K562 (cell line): ENCODE results near the gene SHC1. TPM values are rescaled to one million over a fixed set of nuclear protein-coding genes. Genes with fewer than 3 reads are reported as not detected.

Experiments used
- HDGF ChIP-seq: fragments of 450-650 bp; IDR thresholded peaks from 2 replicates; pipeline ENCODE4 v1.6.1; 2016
- KDM5B ChIP-seq: fragments of 200-600 bp; sonication (generic); IDR thresholded peaks from 2 replicates; pipeline ENCODE4 v1.6.1; 2012; ENCODE audit warnings: low read depth, mild to moderate bottlenecking, moderate library complexity, low read length, control low read depth, inconsistent platforms; ENCODE audit not compliant: insufficient replicate concordance
- MBD2 ChIP-seq: sonication (generic); IDR thresholded peaks from 2 replicates; pipeline ENCODE4 v1.6.1; 2016; ENCODE audit warnings: low read depth, borderline replicate concordance
- MTA2 ChIP-seq: fragments of 450-650 bp; IDR thresholded peaks from 2 replicates; pipeline ENCODE4 v1.6.1; 2016; ENCODE audit warnings: low read depth
- NR2C1 ChIP-seq, 2 experiments: fragments of 450-650 bp; IDR thresholded peaks; 2 replicates each; pipeline ENCODE4 v1.6.1; 2017; ENCODE audit warnings: mild to moderate bottlenecking in 2 of 2, antibody characterized with exemption in 1 of 2, inconsistent platforms in 1 of 2, missing compliant biosample characterization in 1 of 2, missing genetic modification characterization in 1 of 2
- PHB ChIP-seq: fragments of 250-450 bp; sonication (Bioruptor Pico); IDR thresholded peaks from 2 replicates; pipeline ENCODE4 v1.5.0; 2021
- PHF8 ChIP-seq: fragments of 200-600 bp; sonication (generic); IDR thresholded peaks from 2 replicates; pipeline ENCODE4 v1.6.1; 2012; ENCODE audit warnings: mixed run types, mild to moderate bottlenecking, inconsistent platforms, low read length, moderate library complexity, borderline replicate concordance
- PRPF4 ChIP-seq: fragments of 200-400 bp; formaldehyde crosslinking; IDR thresholded peaks from one replicate; pipeline ENCODE4 v1.6.1; 2017; ENCODE audit warnings: low read length, low read depth, mild to moderate bottlenecking; ENCODE audit not compliant: insufficient read depth, poor library complexity, severe bottlenecking
- ZNF445 ChIP-seq: fragments of 250-450 bp; sonication (Bioruptor Pico); IDR thresholded peaks from 2 replicates; pipeline ENCODE4 v1.4.0; 2020; ENCODE audit warnings: low read depth, mild to moderate bottlenecking, moderate library complexity
- ZNF507 ChIP-seq: conservative IDR thresholded peaks from 2 replicates; pipeline ENCODE4 v1.6.1; 2017; ENCODE audit warnings: missing genetic modification characterization, missing compliant biosample characterization
- ZNF79 ChIP-seq: fragments of 250-450 bp; sonication (Bioruptor Pico); IDR thresholded peaks from 2 replicates; pipeline ENCODE4 v1.4.0; 2020; ENCODE audit warnings: low read depth, mild to moderate bottlenecking, moderate library complexity
- polyA plus RNA-seq, 8 experiments: library from polyadenylated mRNA; depleted of rRNA in 4 of 8; stranded (reverse) in 5 of 8; unstranded in 3 of 8; fragments of >200 nt; fragmentation: Nextera tagmentation in 2 of 8; fragmentation: Illumina TruSeq in 1 of 8; extraction: Ambion mirVana in 2 of 8; extraction: Trizol in 1 of 8; gene quantifications; 2 replicates each; pipeline versions ENCODE4 v1.2.1 to v1.2.3, GENCODE V29; 2011 to 2014; ENCODE audit warnings: inconsistent platforms in 1 of 8, missing spikeins in 1 of 8
- total RNA-seq, 7 experiments: library from RNA; depleted of rRNA in 6 of 7; stranded (reverse); fragments of >200 nt in 6 of 7; fragmentation: Illumina TruSeq in 2 of 7; extraction: Trizol in 2 of 7; gene quantifications; 2 replicates each; pipeline versions ENCODE4 v1.2.1 to v1.2.3, GENCODE V29; 2011 to 2021; ENCODE audit warnings: low replicate concordance in 1 of 7
- TF ChIP-seq, protein P1 (sequence below): IDR thresholded peaks from 3 replicates; pipeline ENCODE4 v1.6.1; 2011; ENCODE audit warnings: borderline replicate concordance, mild to moderate bottlenecking, moderate library complexity; ENCODE audit not compliant: insufficient read length; ENCODE audit errors: extremely low read depth
- TF ChIP-seq, protein P2 (sequence below), 2 experiments: IDR thresholded peaks; 2 replicates each; pipeline ENCODE4 v1.6.1; 2011; ENCODE audit warnings: borderline replicate concordance in 1 of 2, control low read depth in 1 of 2, low read depth in 1 of 2, low read length in 1 of 2, mild to moderate bottlenecking in 1 of 2, mixed read lengths in 1 of 2, moderate library complexity in 1 of 2; ENCODE audit not compliant: insufficient read depth in 1 of 2, insufficient read length in 1 of 2, poor library complexity in 1 of 2, severe bottlenecking in 1 of 2; ENCODE audit errors: extremely low read depth in 1 of 2
- TF ChIP-seq, protein P3 (sequence below), 3 experiments: fragments of 200-800 bp in 1 of 3; sonication (Bioruptor generic) in 1 of 3; sonication (generic) in 1 of 3; formaldehyde crosslinking in 1 of 3; IDR thresholded peaks; 2 replicates each; pipeline versions ENCODE4 v1.6.1 to v1.8.0; 2016 to 2022; ENCODE audit warnings: mild to moderate bottlenecking in 2 of 3, missing compliant biosample characterization in 2 of 3, missing genetic modification characterization in 2 of 3, missing genetic modification reagents in 1 of 3
- TF ChIP-seq, protein P4 (sequence below): fragments of 450-650 bp; formaldehyde crosslinking; IDR thresholded peaks from 2 replicates; pipeline ENCODE4 v1.4.0; 2020; ENCODE audit warnings: mild to moderate bottlenecking

The SHC1 gene
- total and polyA plus RNA-seq, 9 of the 15 experiments (the other 6 are each of a cell fraction or from before 2014, with no cell fraction given), result 4.1 to 113 (median 51.9) TPM

DNA sequence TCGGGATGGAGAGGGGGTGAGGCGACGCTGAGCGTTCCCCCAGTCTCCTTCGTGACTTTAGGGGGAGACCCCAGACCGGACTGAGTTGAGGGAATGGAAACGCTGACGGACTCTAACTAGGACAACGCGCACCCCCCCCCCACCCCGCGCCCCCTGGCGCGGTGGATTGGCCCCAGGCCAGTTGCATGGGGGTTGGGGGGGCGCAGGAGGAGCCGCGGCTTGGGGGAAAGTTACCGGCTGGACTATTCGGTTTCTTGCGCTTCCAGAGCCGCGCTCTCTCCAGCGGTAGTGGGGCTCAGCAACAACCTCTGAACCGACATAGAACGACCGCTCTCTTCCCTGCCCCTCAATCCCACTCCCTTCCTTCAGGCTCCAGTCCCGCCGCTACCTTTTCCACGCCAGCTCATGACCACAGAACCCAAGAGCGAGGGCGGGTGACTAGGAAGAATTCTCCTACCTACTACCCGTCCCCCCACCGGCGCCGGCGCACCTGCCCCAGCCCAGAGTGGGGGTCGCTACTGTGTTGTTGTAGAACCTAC is 32.7 kb upstream of the SHC1 start (continued):
- TF ChIP-seq, protein P1, sequence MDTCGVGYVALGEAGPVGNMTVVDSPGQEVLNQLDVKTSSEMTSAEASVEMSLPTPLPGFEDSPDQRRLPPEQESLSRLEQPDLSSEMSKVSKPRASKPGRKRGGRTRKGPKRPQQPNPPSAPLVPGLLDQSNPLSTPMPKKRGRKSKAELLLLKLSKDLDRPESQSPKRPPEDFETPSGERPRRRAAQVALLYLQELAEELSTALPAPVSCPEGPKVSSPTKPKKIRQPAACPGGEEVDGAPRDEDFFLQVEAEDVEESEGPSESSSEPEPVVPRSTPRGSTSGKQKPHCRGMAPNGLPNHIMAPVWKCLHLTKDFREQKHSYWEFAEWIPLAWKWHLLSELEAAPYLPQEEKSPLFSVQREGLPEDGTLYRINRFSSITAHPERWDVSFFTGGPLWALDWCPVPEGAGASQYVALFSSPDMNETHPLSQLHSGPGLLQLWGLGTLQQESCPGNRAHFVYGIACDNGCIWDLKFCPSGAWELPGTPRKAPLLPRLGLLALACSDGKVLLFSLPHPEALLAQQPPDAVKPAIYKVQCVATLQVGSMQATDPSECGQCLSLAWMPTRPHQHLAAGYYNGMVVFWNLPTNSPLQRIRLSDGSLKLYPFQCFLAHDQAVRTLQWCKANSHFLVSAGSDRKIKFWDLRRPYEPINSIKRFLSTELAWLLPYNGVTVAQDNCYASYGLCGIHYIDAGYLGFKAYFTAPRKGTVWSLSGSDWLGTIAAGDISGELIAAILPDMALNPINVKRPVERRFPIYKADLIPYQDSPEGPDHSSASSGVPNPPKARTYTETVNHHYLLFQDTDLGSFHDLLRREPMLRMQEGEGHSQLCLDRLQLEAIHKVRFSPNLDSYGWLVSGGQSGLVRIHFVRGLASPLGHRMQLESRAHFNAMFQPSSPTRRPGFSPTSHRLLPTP, result no peak
- no peak for TF ChIP-seq NR2C1 (IDR thresholded peaks at IDR 0.05)
- no peak for TF ChIP-seq NR2C1 (tag; IDR thresholded peaks at IDR 0.05)
- peak; percentile 63 for TF ChIP-seq KDM5B
- TF ChIP-seq, protein P2, sequence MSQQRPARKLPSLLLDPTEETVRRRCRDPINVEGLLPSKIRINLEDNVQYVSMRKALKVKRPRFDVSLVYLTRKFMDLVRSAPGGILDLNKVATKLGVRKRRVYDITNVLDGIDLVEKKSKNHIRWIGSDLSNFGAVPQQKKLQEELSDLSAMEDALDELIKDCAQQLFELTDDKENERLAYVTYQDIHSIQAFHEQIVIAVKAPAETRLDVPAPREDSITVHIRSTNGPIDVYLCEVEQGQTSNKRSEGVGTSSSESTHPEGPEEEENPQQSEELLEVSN (IDR thresholded peaks at IDR 0.05; ENCODE audit: borderline replicate concordance in 1 of 2, extremely low read depth in 1 of 2, insufficient read depth in 1 of 2, insufficient read length in 1 of 2, low read depth in 1 of 2, low read length in 1 of 2, poor library complexity in 1 of 2, severe bottlenecking in 1 of 2), result no peak
- no peak for TF ChIP-seq MTA2
- no peak for TF ChIP-seq PHB (CRISPR knock-in tag)
- peak; percentile 25; the same call in 1 of the 2 replicates for TF ChIP-seq PHF8
- TF ChIP-seq, protein P3, sequence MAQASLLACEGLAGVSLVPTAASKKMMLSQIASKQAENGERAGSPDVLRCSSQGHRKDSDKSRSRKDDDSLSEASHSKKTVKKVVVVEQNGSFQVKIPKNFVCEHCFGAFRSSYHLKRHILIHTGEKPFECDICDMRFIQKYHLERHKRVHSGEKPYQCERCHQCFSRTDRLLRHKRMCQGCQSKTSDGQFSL (CRISPR knock-in tag; IDR thresholded peaks at IDR 0.05), result peak; percentile 85
- TF ChIP-seq, protein P3 (tag; IDR thresholded peaks at IDR 0.05), result peak in 1 of 2 experiments; percentile 75; a peak in 2 of 4 replicates
- TF ChIP-seq ZNF79 (CRISPR knock-in tag), result no peak
- TF ChIP-seq PRPF4, result no peak
- no peak for TF ChIP-seq ZNF445 (CRISPR knock-in tag)
- TF ChIP-seq, protein P4, sequence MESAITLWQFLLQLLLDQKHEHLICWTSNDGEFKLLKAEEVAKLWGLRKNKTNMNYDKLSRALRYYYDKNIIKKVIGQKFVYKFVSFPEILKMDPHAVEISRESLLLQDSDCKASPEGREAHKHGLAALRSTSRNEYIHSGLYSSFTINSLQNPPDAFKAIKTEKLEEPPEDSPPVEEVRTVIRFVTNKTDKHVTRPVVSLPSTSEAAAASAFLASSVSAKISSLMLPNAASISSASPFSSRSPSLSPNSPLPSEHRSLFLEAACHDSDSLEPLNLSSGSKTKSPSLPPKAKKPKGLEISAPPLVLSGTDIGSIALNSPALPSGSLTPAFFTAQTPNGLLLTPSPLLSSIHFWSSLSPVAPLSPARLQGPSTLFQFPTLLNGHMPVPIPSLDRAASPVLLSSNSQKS (CRISPR knock-in tag), result no peak
- TF ChIP-seq HDGF, result no peak
- no peak; the same call in 1 of the 2 replicates for TF ChIP-seq MBD2
- no peak for TF ChIP-seq ZNF507 (tag)
